ENCODE measurements around the gene UNC13C.

The UNC13C gene

GRCh38 chr15:54017251-54017650 lies 39.0 kb downstream of the UNC13C start:
- Histone ChIP-seq H3K9me2 (replicated peaks; ENCODE audit: control insufficient read depth, low read length) (no peaks in the 10 kb centered on the region), H3F3A (ENCODE audit: control insufficient read depth, insufficient read depth) (no peaks in the 10 kb centered on the region), H3K79me2 (ENCODE audit: control insufficient read depth, low read length) (no peaks in the 10 kb centered on the region), H3K4me3 (ENCODE audit: low read length) (no peak overlapping the region), H3K4me1 (ENCODE audit: control insufficient read depth, low read length) (no peaks in the 10 kb centered on the region), H3K4me2 (ENCODE audit: low read length) (no peak overlapping the region), H4K20me1 (ENCODE audit: control insufficient read depth, insufficient read depth, low read depth, low read length) (no peaks in the 10 kb centered on the region), H3K9me3 (ENCODE audit: control insufficient read depth, insufficient read depth, low read length) (no peaks in the 10 kb centered on the region), H3K27ac (ENCODE audit: low read depth, low read length) (no peak overlapping the region), H3K36me3 (ENCODE audit: control insufficient read depth, low read length) (no peaks in the 10 kb centered on the region), H3K27me3 (ENCODE audit: control insufficient read depth, low read length) (no peaks in the 10 kb centered on the region)
- TF ChIP-seq EZH2phosphoT487 (IDR thresholded peaks at IDR 0.05; ENCODE audit: borderline replicate concordance, low read length) (no peak), CTCF (IDR thresholded peaks at IDR 0.05; ENCODE audit: low read depth, low read length, poor library complexity, severe bottlenecking) (no peak)

GRCh38 chr15:54017959-54018358 lies 39.7 kb downstream of the UNC13C start:
- no peaks in the 10 kb centered on the region for H3K36me3 ChIP-seq (ENCODE audit: control insufficient read depth, low read length)
- TF ChIP-seq CTCF (IDR thresholded peaks at IDR 0.05; ENCODE audit: low read depth, low read length, poor library complexity, severe bottlenecking) (no peak), EZH2phosphoT487 (IDR thresholded peaks at IDR 0.05; ENCODE audit: borderline replicate concordance, low read length) (no peak)
- no peaks in the 10 kb centered on the region for H3K27me3 ChIP-seq (ENCODE audit: control insufficient read depth, low read length)
- no peaks in the 10 kb centered on the region for H3F3A ChIP-seq (ENCODE audit: control insufficient read depth, insufficient read depth)
- no peaks in the 10 kb centered on the region for H3K9me3 ChIP-seq (ENCODE audit: control insufficient read depth, insufficient read depth, low read length)
- H3K79me2 ChIP-seq (ENCODE audit: control insufficient read depth, low read length), result no peaks in the 10 kb centered on the region
- H3K4me2 ChIP-seq (ENCODE audit: low read length), result no peak overlapping the region
- H3K4me1 ChIP-seq (ENCODE audit: control insufficient read depth, low read length), result no peaks in the 10 kb centered on the region
- H3K9me2 ChIP-seq (replicated peaks; ENCODE audit: control insufficient read depth, low read length), result no peaks in the 10 kb centered on the region
- no peaks in the 10 kb centered on the region for H4K20me1 ChIP-seq (ENCODE audit: control insufficient read depth, insufficient read depth, low read depth, low read length)
- H3K27ac ChIP-seq (ENCODE audit: low read depth, low read length), result no peak overlapping the region
- H3K4me3 ChIP-seq (ENCODE audit: low read length), result no peak overlapping the region

GRCh38 chr15:54026258-54026657 lies 48.0 kb downstream of the UNC13C start:
- no peaks in the 10 kb centered on the region for H3K9me3 ChIP-seq (ENCODE audit: control insufficient read depth, insufficient read depth, low read length)
- H3K4me2 ChIP-seq (ENCODE audit: low read length), result no peak overlapping the region
- no peak overlapping the region for H3K4me3 ChIP-seq (ENCODE audit: low read length)
- no peak overlapping the region for H3K27ac ChIP-seq (ENCODE audit: low read depth, low read length)
- no peaks in the 10 kb centered on the region for H4K20me1 ChIP-seq (ENCODE audit: control insufficient read depth, insufficient read depth, low read depth, low read length)
- H3K79me2 ChIP-seq (ENCODE audit: control insufficient read depth, low read length), result no peaks in the 10 kb centered on the region
- no peaks in the 10 kb centered on the region for H3K4me1 ChIP-seq (ENCODE audit: control insufficient read depth, low read length)
- no peaks in the 10 kb centered on the region for H3K27me3 ChIP-seq (ENCODE audit: control insufficient read depth, low read length)
- H3K9me2 ChIP-seq (replicated peaks; ENCODE audit: control insufficient read depth, low read length), result no peaks in the 10 kb centered on the region
- no peaks in the 10 kb centered on the region for H3F3A ChIP-seq (ENCODE audit: control insufficient read depth, insufficient read depth)
- H3K36me3 ChIP-seq (ENCODE audit: control insufficient read depth, low read length), result no peaks in the 10 kb centered on the region
- no peak for TF ChIP-seq EZH2phosphoT487 (IDR thresholded peaks at IDR 0.05; ENCODE audit: borderline replicate concordance, low read length)
- TF ChIP-seq CTCF (IDR thresholded peaks at IDR 0.05; ENCODE audit: low read depth, low read length, poor library complexity, severe bottlenecking), result no peak

- no peaks in the 10 kb centered on the region for H3K4me1 ChIP-seq (ENCODE audit: control insufficient read depth, low read length)
- no peak overlapping the region for H3K4me2 ChIP-seq (ENCODE audit: low read length)
- H3K4me3 ChIP-seq (ENCODE audit: low read length), result no peak overlapping the region
- no peaks in the 10 kb centered on the region for H4K20me1 ChIP-seq (ENCODE audit: control insufficient read depth, insufficient read depth, low read depth, low read length)
- no peaks in the 10 kb centered on the region for H3K36me3 ChIP-seq (ENCODE audit: control insufficient read depth, low read length)
- H3K27me3 ChIP-seq (ENCODE audit: control insufficient read depth, low read length), result no peaks in the 10 kb centered on the region
- no peaks in the 10 kb centered on the region for H3F3A ChIP-seq (ENCODE audit: control insufficient read depth, insufficient read depth)
- H3K9me2 ChIP-seq (replicated peaks; ENCODE audit: control insufficient read depth, low read length), result no peaks in the 10 kb centered on the region
- no peaks in the 10 kb centered on the region for H3K79me2 ChIP-seq (ENCODE audit: control insufficient read depth, low read length)
- TF ChIP-seq CTCF (IDR thresholded peaks at IDR 0.05; ENCODE audit: low read depth, low read length, poor library complexity, severe bottlenecking) (no peak), EZH2phosphoT487 (IDR thresholded peaks at IDR 0.05; ENCODE audit: borderline replicate concordance, low read length) (no peak)
- no peaks in the 10 kb centered on the region for H3K9me3 ChIP-seq (ENCODE audit: control insufficient read depth, insufficient read depth, low read length)
- no peak overlapping the region for H3K27ac ChIP-seq (ENCODE audit: low read depth, low read length)
Measured at GRCh38 chr15:54026891-54027290, 48.6 kb downstream of the UNC13C start.
